ENCODE measurements around the gene TLX1.

TLX1 gene

GRCh38 chr10:101094121-101094879 is 36.8 kb upstream of the TLX1 start:
- TF ChIP-seq POLR2AphosphoS5 (IDR thresholded peaks at IDR 0.05; ENCODE audit: borderline replicate concordance, low read depth, low read length) (no peak), FOXP2 (optimal IDR thresholded peaks at IDR 0.05; ENCODE audit: control extremely low read depth, extremely low read length, insufficient read depth) (no peak), EZH2 (IDR thresholded peaks at IDR 0.05) (no peak)
- H3K9ac ChIP-seq (ENCODE audit: insufficient read length), result no peak overlapping the region
- no peak for DNase-seq (ENCODE audit: low read depth, low spot score)
- H3K36me3 ChIP-seq (ENCODE audit: insufficient read depth, low read length), result no peaks in the 10 kb centered on the region
- H3K27ac ChIP-seq, result no peak overlapping the region
- no peak overlapping the region for H3K4me3 ChIP-seq
- no peaks in the 10 kb centered on the region for H3K9me3 ChIP-seq (ENCODE audit: low read depth, low read length)

GRCh38 chr10:101095004-101095403 is 36.1 kb upstream of the TLX1 start:
- H3K4me3 ChIP-seq, result no peak overlapping the region
- H3K27ac ChIP-seq, result no peak overlapping the region
- no peaks in the 10 kb centered on the region for H3K36me3 ChIP-seq (ENCODE audit: insufficient read depth, low read length)
- H3K9ac ChIP-seq (ENCODE audit: insufficient read length), result no peak overlapping the region
- DNase-seq (ENCODE audit: low read depth, low spot score), result no peak
- TF ChIP-seq EZH2 (IDR thresholded peaks at IDR 0.05) (no peak), POLR2AphosphoS5 (IDR thresholded peaks at IDR 0.05; ENCODE audit: borderline replicate concordance, low read depth, low read length) (no peak), FOXP2 (optimal IDR thresholded peaks at IDR 0.05; ENCODE audit: control extremely low read depth, extremely low read length, insufficient read depth) (no peak)
- H3K9me3 ChIP-seq (ENCODE audit: low read depth, low read length), result no peaks in the 10 kb centered on the region

DNA sequence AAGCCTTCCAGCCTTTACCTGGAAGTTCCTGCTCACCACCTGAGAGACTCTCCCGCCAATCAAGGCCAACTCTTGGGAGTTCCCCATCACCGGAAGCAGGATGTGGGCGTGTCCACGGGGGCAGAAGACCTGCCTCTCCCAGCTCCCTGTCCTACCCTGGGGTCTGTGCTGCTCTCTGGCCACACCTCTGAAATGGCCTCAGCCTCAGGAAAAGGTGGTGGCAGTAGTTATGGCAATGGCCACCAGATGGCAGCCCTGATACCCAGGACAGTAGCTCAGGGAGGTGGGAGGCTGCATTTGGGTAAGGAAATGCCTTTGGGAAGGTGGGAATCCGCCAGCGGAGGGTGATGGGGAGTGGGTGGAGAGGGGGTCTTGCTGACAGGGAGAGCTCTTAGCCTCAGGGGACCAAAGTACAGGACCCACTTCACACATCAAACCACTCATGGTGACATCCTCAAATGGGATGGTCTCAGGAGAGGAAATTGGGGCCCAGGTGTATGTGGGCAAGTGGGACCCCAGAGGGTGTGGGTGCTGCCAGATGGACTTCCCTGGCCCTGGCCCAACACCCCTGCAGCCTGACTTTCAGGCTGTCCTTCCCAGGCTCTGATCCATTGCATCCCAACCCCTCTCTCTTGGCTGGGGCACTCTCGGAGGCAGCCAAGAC is 35.4 kb upstream of the TLX1 start:
- DNase-seq (ENCODE audit: low read depth, low spot score), result no peak
- H3K27ac ChIP-seq, result no peak overlapping the region
- H3K36me3 ChIP-seq (ENCODE audit: insufficient read depth, low read length), result no peaks in the 10 kb centered on the region
- no peak overlapping the region for H3K4me3 ChIP-seq
- H3K9me3 ChIP-seq (ENCODE audit: low read depth, low read length), result no peaks in the 10 kb centered on the region
- no peak overlapping the region for H3K9ac ChIP-seq (ENCODE audit: insufficient read length)
- TF ChIP-seq POLR2AphosphoS5 (IDR thresholded peaks at IDR 0.05; ENCODE audit: borderline replicate concordance, low read depth, low read length) (no peak), EZH2 (IDR thresholded peaks at IDR 0.05) (no peak), FOXP2 (optimal IDR thresholded peaks at IDR 0.05; ENCODE audit: control extremely low read depth, extremely low read length, insufficient read depth) (no peak)

GRCh38 chr10:101096378-101096777 is 34.7 kb upstream of the TLX1 start:
- Histone ChIP-seq H3K36me3 (ENCODE audit: insufficient read depth, low read length) (no peaks in the 10 kb centered on the region), H3K9ac (ENCODE audit: insufficient read length) (no peak overlapping the region), H3K27ac (no peak overlapping the region), H3K4me3 (no peak overlapping the region), H3K9me3 (ENCODE audit: low read depth, low read length) (no peaks in the 10 kb centered on the region)
- DNase-seq (ENCODE audit: low read depth, low spot score), result no peak
- TF ChIP-seq FOXP2 (optimal IDR thresholded peaks at IDR 0.05; ENCODE audit: control extremely low read depth, extremely low read length, insufficient read depth) (no peak), POLR2AphosphoS5 (IDR thresholded peaks at IDR 0.05; ENCODE audit: borderline replicate concordance, low read depth, low read length) (no peak), EZH2 (IDR thresholded peaks at IDR 0.05) (no peak)

DNA sequence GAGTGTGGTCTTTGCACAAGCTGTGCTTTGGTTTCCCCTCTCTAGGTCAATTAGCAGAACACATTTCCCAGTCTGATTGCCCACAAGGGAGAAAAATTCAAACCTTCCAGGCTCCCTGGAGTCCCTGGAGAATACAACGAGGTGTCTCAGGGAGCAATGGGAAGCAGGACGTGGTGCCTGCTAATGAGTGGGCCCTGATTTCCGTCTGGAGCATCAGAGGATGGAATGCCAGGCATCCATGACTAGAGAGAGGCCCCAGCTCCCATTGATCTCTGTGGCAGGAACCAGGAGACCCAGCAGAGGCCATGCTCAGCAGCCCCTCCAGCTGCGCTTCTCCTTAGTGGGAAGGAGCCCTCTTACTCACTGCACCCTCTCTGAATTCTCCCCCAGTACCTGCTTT is 33.2 kb upstream of the TLX1 start:
- DNase-seq (ENCODE audit: low read depth, low spot score), result no peak
- H3K27ac ChIP-seq, result no peak overlapping the region
- no peak for TF ChIP-seq FOXP2 (optimal IDR thresholded peaks at IDR 0.05; ENCODE audit: control extremely low read depth, extremely low read length, insufficient read depth)
- TF ChIP-seq EZH2 (IDR thresholded peaks at IDR 0.05), result no peak
- TF ChIP-seq POLR2AphosphoS5 (IDR thresholded peaks at IDR 0.05; ENCODE audit: borderline replicate concordance, low read depth, low read length), result no peak
- H3K9ac ChIP-seq (ENCODE audit: insufficient read length), result no peak overlapping the region
- no peaks in the 10 kb centered on the region for H3K36me3 ChIP-seq (ENCODE audit: insufficient read depth, low read length)
- no peaks in the 10 kb centered on the region for H3K9me3 ChIP-seq (ENCODE audit: low read depth, low read length)
- H3K4me3 ChIP-seq, result no peak overlapping the region

DNA sequence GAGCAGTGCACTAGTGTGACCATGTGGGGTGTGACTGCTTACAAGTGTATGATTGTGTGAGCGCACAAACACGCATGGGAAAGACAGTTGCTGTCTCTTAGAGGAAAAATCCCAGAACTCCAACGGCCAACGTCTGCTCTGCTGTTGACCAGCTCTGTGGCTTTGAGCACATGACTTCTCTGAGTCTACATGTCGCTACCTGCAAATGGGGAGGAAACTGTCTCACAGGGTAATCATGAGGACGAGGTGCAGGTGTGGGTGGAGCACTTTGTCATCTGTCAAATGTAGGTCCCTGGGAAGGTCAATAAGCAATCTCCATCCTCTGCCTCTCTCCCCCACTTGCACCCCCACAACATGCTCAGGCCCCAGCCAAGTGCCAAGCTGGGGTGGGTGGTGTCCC is 31.2 kb upstream of the TLX1 start:
- DNase-seq (ENCODE audit: low read depth, low spot score), result no peak
- TF ChIP-seq POLR2AphosphoS5 (IDR thresholded peaks at IDR 0.05; ENCODE audit: borderline replicate concordance, low read depth, low read length) (no peak), FOXP2 (optimal IDR thresholded peaks at IDR 0.05; ENCODE audit: control extremely low read depth, extremely low read length, insufficient read depth) (no peak), EZH2 (IDR thresholded peaks at IDR 0.05) (no peak)
- Histone ChIP-seq H3K9ac (ENCODE audit: insufficient read length) (no peak overlapping the region), H3K4me3 (no peak overlapping the region), H3K9me3 (ENCODE audit: low read depth, low read length) (no peaks in the 10 kb centered on the region), H3K36me3 (ENCODE audit: insufficient read depth, low read length) (no peaks in the 10 kb centered on the region), H3K27ac (no peak overlapping the region)

GRCh38 chr10:101101372-101101881 is 29.7 kb upstream of the TLX1 start:
- Histone ChIP-seq H3K9me3 (ENCODE audit: low read depth, low read length) (no peaks in the 10 kb centered on the region), H3K27ac (no peak overlapping the region), H3K4me3 (no peak overlapping the region), H3K36me3 (ENCODE audit: insufficient read depth, low read length) (no peaks in the 10 kb centered on the region), H3K9ac (ENCODE audit: insufficient read length) (no peak overlapping the region)
- no peak for TF ChIP-seq EZH2 (IDR thresholded peaks at IDR 0.05)
- no peak for TF ChIP-seq POLR2AphosphoS5 (IDR thresholded peaks at IDR 0.05; ENCODE audit: borderline replicate concordance, low read depth, low read length)
- no peak for TF ChIP-seq FOXP2 (optimal IDR thresholded peaks at IDR 0.05; ENCODE audit: control extremely low read depth, extremely low read length, insufficient read depth)
- DNase-seq (ENCODE audit: low read depth, low spot score), result no peak

DNA sequence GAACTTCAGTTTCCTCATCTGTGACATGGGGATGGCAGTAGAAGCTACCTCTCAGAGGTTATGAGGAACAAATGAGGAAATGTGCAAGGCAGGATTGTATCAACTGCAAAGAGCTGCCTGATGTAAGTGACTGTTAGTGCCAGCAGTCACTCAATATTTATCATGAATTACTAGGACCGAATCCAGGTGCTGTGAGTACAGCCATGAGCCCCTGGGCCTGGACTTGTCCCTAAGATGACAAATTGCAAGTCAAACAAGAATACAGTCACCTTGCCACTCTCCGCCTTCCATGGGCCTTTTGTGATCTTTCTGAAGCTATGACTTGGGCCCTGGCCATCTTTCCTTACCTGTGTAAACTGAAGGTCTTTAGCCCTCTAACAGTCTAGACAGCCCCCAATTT is 27.7 kb upstream of the TLX1 start:
- DNase-seq (ENCODE audit: low read depth, low spot score), result no peak
- no peak for TF ChIP-seq EZH2 (IDR thresholded peaks at IDR 0.05)
- H3K36me3 ChIP-seq (ENCODE audit: insufficient read depth, low read length), result no peaks in the 10 kb centered on the region

More for the DNA sequence above, 27.7 kb upstream of the TLX1 start:
- H3K9me3 ChIP-seq (ENCODE audit: low read depth, low read length), result no peaks in the 10 kb centered on the region
- no peak overlapping the region for H3K27ac ChIP-seq
- no peak overlapping the region for H3K4me3 ChIP-seq
- no peak overlapping the region for H3K9ac ChIP-seq (ENCODE audit: insufficient read length)
